ENCODE data around the gene TAC3.

The TAC3 gene

GRCh38 chr12:56996793-56997545 lies 19.4 kb downstream of the TAC3 start:
- Histone ChIP-seq H3K27me3 (ENCODE audit: insufficient read depth, low read length, poor library complexity) (no peaks in the 10 kb centered on the region), H3K9ac (ENCODE audit: low read depth, low read length) (no peak overlapping the region), H3K79me2 (ENCODE audit: insufficient read depth, low read length) (peaks cover 23% of the 10 kb centered on the region), H3K27ac (ENCODE audit: low read length) (no peak overlapping the region), H3K4me3 (ENCODE audit: low read depth in 1 of 2, low read length in 2 of 2) (no peak overlapping the region), H3K4me1 (ENCODE audit: insufficient read depth, low read length) (no peaks in the 10 kb centered on the region), H2AFZ (ENCODE audit: low read depth, low read length) (no peak overlapping the region), H4K20me1 (ENCODE audit: insufficient read depth, low read length) (peaks cover 37% of the 10 kb centered on the region), H3K9me3 (ENCODE audit: insufficient read depth, low read length, severe bottlenecking) (no peaks in the 10 kb centered on the region), H3K4me2 (ENCODE audit: insufficient read depth, low read length) (no peak overlapping the region), H3K36me3 (ENCODE audit: insufficient read depth, low read length) (peaks cover 35% of the 10 kb centered on the region)
- TF ChIP-seq CTCF (IDR thresholded peaks at IDR 0.05; ENCODE audit: borderline replicate concordance, extremely low read depth, low read length, poor library complexity, severe bottlenecking) (no peak), EZH2 (IDR thresholded peaks at IDR 0.05; ENCODE audit: borderline replicate concordance, low read depth, low read length, severe bottlenecking) (no peak)
- DNase-seq (no peak), ATAC-seq (ENCODE audit: insufficient read depth, low read depth) (no peak)

- Histone ChIP-seq H3K9ac (ENCODE audit: low read depth, low read length) (no peak overlapping the region), H3K4me3 (ENCODE audit: low read depth in 1 of 2, low read length in 2 of 2) (no peak overlapping the region), H4K20me1 (ENCODE audit: insufficient read depth, low read length) (peaks cover 29% of the 10 kb centered on the region; the same call in 1 of the 2 replicates), H3K9me3 (ENCODE audit: insufficient read depth, low read length, severe bottlenecking) (no peaks in the 10 kb centered on the region), H3K36me3 (ENCODE audit: insufficient read depth, low read length) (peaks cover 26% of the 10 kb centered on the region), H3K4me2 (ENCODE audit: insufficient read depth, low read length) (no peak overlapping the region), H3K27ac (ENCODE audit: low read length) (no peak overlapping the region), H3K79me2 (ENCODE audit: insufficient read depth, low read length) (peaks cover 14% of the 10 kb centered on the region; the same call in 1 of the 2 replicates), H3K27me3 (ENCODE audit: insufficient read depth, low read length, poor library complexity) (no peaks in the 10 kb centered on the region), H2AFZ (ENCODE audit: low read depth, low read length) (no peak overlapping the region), H3K4me1 (ENCODE audit: insufficient read depth, low read length) (no peaks in the 10 kb centered on the region)
- TF ChIP-seq EZH2 (IDR thresholded peaks at IDR 0.05; ENCODE audit: borderline replicate concordance, low read depth, low read length, severe bottlenecking) (no peak), CTCF (IDR thresholded peaks at IDR 0.05; ENCODE audit: borderline replicate concordance, extremely low read depth, low read length, poor library complexity, severe bottlenecking) (no peak)
- ATAC-seq (ENCODE audit: insufficient read depth, low read depth) (no peak), DNase-seq (no peak)
Measured at GRCh38 chr12:56995930-56996496, 20.3 kb downstream of the TAC3 start.

GRCh38 chr12:56995201-56995929 lies 21.0 kb downstream of the TAC3 start:
- Histone ChIP-seq H3K36me3 (ENCODE audit: insufficient read depth, low read length) (peaks cover 21% of the 10 kb centered on the region), H3K27ac (ENCODE audit: low read length) (no peak overlapping the region), H3K27me3 (ENCODE audit: insufficient read depth, low read length, poor library complexity) (no peaks in the 10 kb centered on the region), H3K79me2 (ENCODE audit: insufficient read depth, low read length) (peaks cover 8% of the 10 kb centered on the region; the same call in 1 of the 2 replicates), H3K4me3 (ENCODE audit: low read depth in 1 of 2, low read length in 2 of 2) (no peak overlapping the region), H3K9ac (ENCODE audit: low read depth, low read length) (no peak overlapping the region), H3K4me1 (ENCODE audit: insufficient read depth, low read length) (no peaks in the 10 kb centered on the region), H3K4me2 (ENCODE audit: insufficient read depth, low read length) (no peak overlapping the region), H4K20me1 (ENCODE audit: insufficient read depth, low read length) (peaks cover 23% of the 10 kb centered on the region; the same call in 1 of the 2 replicates), H3K9me3 (ENCODE audit: insufficient read depth, low read length, severe bottlenecking) (no peaks in the 10 kb centered on the region), H2AFZ (ENCODE audit: low read depth, low read length) (no peak overlapping the region)
- TF ChIP-seq CTCF (IDR thresholded peaks at IDR 0.05; ENCODE audit: borderline replicate concordance, extremely low read depth, low read length, poor library complexity, severe bottlenecking): no peak
- no peak for TF ChIP-seq EZH2 (IDR thresholded peaks at IDR 0.05; ENCODE audit: borderline replicate concordance, low read depth, low read length, severe bottlenecking)
- ATAC-seq (ENCODE audit: insufficient read depth, low read depth): no peak
- DNase-seq: no peak
